WTC11 (cell line): ENCODE data around the gene MAP1B. TPM values are rescaled to one million over a fixed set of nuclear protein-coding genes. Genes with fewer than 3 reads are reported as not detected.

Source experiments
- ATAC-seq: fragments of 200-7000 bp; cut with Tn5 transposase; 2 replicates; pipeline ENCODE4 v1.10.0; 2021; ENCODE audit warnings: mild to moderate bottlenecking, moderate library complexity
- CTCF ChIA-PET: fragments of 300-600 bp; sonication (Branson Sonifier 250); formaldehyde crosslinking; loops from one replicate; lab custom pipeline; 2021; ENCODE audit warnings: antibody characterized with exemption; lab: Charles Lee
- POLR2A ChIA-PET: fragments of 350-600 bp; sonication (Branson Sonifier 250); formaldehyde crosslinking; loops from one replicate; lab custom pipeline; 2021; ENCODE audit warnings: antibody characterized with exemption; lab: Charles Lee
- DNase-seq: peaks from one replicate; pipeline ENCODE4 v3.0.0; 2021; ENCODE audit warnings: low spot score
- H3K27ac Mint-ChIP-seq: 2 replicates; pipeline ENCODE4 v1.8.0; 2021; ENCODE audit warnings: mixed read lengths
- H3K27me3 Mint-ChIP-seq: 2 replicates; pipeline ENCODE4 v1.8.0; 2021; ENCODE audit warnings: low read depth, mild to moderate bottlenecking, moderate library complexity, mixed read lengths
- H3K36me3 Mint-ChIP-seq: 2 replicates; pipeline ENCODE4 v1.8.0; 2021; ENCODE audit warnings: mixed read lengths
- H3K4me1 Mint-ChIP-seq: 2 replicates; pipeline ENCODE4 v1.8.0; 2022; ENCODE audit warnings: mixed read lengths
- H3K4me3 Mint-ChIP-seq: 2 replicates; pipeline ENCODE4 v1.8.0; 2021; ENCODE audit warnings: mild to moderate bottlenecking, moderate library complexity, mixed read lengths
- H3K9me3 Mint-ChIP-seq: 2 replicates; pipeline ENCODE4 v1.8.0; 2021; ENCODE audit warnings: mixed read lengths
- ATF2 ChIP-seq: sonication (generic); formaldehyde crosslinking; IDR thresholded peaks from 2 replicates; pipeline ENCODE4 v1.8.1; 2022; ENCODE audit warnings: low read depth, missing genetic modification reagents, borderline replicate concordance
- CBFB ChIP-seq: sonication (generic); formaldehyde crosslinking; IDR thresholded peaks from 2 replicates; pipeline ENCODE4 v1.8.1; 2022; ENCODE audit warnings: mild to moderate bottlenecking, low read depth, missing genetic modification reagents
- CTCF ChIP-seq: fragments of 200-600 bp; IDR thresholded peaks from 2 replicates; pipeline ENCODE4 v1.8.0; 2022; ENCODE audit warnings: antibody characterized with exemption
- E2F1 ChIP-seq: sonication (generic); formaldehyde crosslinking; IDR thresholded peaks from 2 replicates; pipeline ENCODE4 v1.8.0; 2022; ENCODE audit warnings: mild to moderate bottlenecking, missing genetic modification reagents
- FOXK1 ChIP-seq: sonication (generic); formaldehyde crosslinking; IDR thresholded peaks from 2 replicates; pipeline ENCODE4 v1.8.0; 2022; ENCODE audit warnings: mild to moderate bottlenecking, moderate library complexity, missing genetic modification reagents
- GABPB1 ChIP-seq: sonication (generic); formaldehyde crosslinking; IDR thresholded peaks from 2 replicates; pipeline ENCODE4 v1.8.1; 2023; ENCODE audit warnings: mild to moderate bottlenecking, missing genetic modification reagents
- GRHL2 ChIP-seq: fragments of 250-450 bp; sonication (Bioruptor Pico); IDR thresholded peaks from 2 replicates; pipeline ENCODE4 v1.8.0; 2022; ENCODE audit warnings: mild to moderate bottlenecking, moderate library complexity; ENCODE audit not compliant: insufficient replicate concordance, severe bottlenecking
- HMGXB4 ChIP-seq: sonication (generic); formaldehyde crosslinking; IDR thresholded peaks from 2 replicates; pipeline ENCODE4 v1.8.1; 2023; ENCODE audit warnings: mild to moderate bottlenecking, moderate library complexity, missing genetic modification reagents
- IRF1 ChIP-seq: sonication (generic); formaldehyde crosslinking; IDR thresholded peaks from 2 replicates; pipeline ENCODE4 v1.8.0; 2023; ENCODE audit warnings: missing genetic modification reagents
- JAZF1 ChIP-seq: fragments of 250-450 bp; sonication (Bioruptor Pico); IDR thresholded peaks from 2 replicates; pipeline ENCODE4 v1.9.0; 2021; ENCODE audit warnings: moderate library complexity, mild to moderate bottlenecking, inconsistent platforms
- JUN ChIP-seq: sonication (generic); formaldehyde crosslinking; IDR thresholded peaks from 2 replicates; pipeline ENCODE4 v1.8.0; 2023; ENCODE audit warnings: mild to moderate bottlenecking, missing genetic modification reagents
- NR1H2 ChIP-seq: sonication (generic); formaldehyde crosslinking; IDR thresholded peaks from 2 replicates; pipeline ENCODE4 v1.9.0; 2021; ENCODE audit warnings: mild to moderate bottlenecking, moderate library complexity, missing genetic modification reagents
- NR2C2 ChIP-seq: sonication (generic); formaldehyde crosslinking; IDR thresholded peaks from 2 replicates; pipeline ENCODE4 v1.8.0; 2022; ENCODE audit warnings: mild to moderate bottlenecking, missing genetic modification reagents
- OVOL2 ChIP-seq: fragments of 250-450 bp; sonication (Bioruptor Pico); IDR thresholded peaks from 2 replicates; pipeline ENCODE4 v1.9.0; 2021; ENCODE audit warnings: mild to moderate bottlenecking, borderline replicate concordance
- RORB ChIP-seq: fragments of 250-450 bp; sonication (Bioruptor Pico); IDR thresholded peaks from 2 replicates; pipeline ENCODE4 v1.9.0; 2021; ENCODE audit warnings: mild to moderate bottlenecking
- SMAD3 ChIP-seq: sonication (generic); formaldehyde crosslinking; IDR thresholded peaks from 2 replicates; pipeline ENCODE4 v1.8.0; 2022; ENCODE audit warnings: missing genetic modification reagents, mild to moderate bottlenecking, borderline replicate concordance
- TCF7 ChIP-seq: sonication (generic); formaldehyde crosslinking; IDR thresholded peaks from 2 replicates; pipeline ENCODE4 v1.8.0; 2022; ENCODE audit warnings: mild to moderate bottlenecking, low read depth, missing genetic modification reagents, moderate library complexity
- TEAD4 ChIP-seq: sonication (generic); formaldehyde crosslinking; IDR thresholded peaks from 2 replicates; pipeline ENCODE4 v1.8.0; 2022; ENCODE audit warnings: mild to moderate bottlenecking, missing genetic modification reagents
- ZNF138 ChIP-seq: sonication (generic); formaldehyde crosslinking; conservative IDR thresholded peaks from 2 replicates; pipeline ENCODE4 v1.8.1; 2022; ENCODE audit warnings: mild to moderate bottlenecking, moderate library complexity, missing genetic modification reagents
- ZNF219 ChIP-seq: sonication (generic); formaldehyde crosslinking; IDR thresholded peaks from 2 replicates; pipeline ENCODE4 v1.8.0; 2023; ENCODE audit warnings: missing genetic modification reagents, mild to moderate bottlenecking, borderline replicate concordance
- ZNF232 ChIP-seq: sonication (generic); formaldehyde crosslinking; IDR thresholded peaks from 2 replicates; pipeline ENCODE4 v1.8.0; 2022; ENCODE audit warnings: mild to moderate bottlenecking, missing genetic modification reagents
- ZNF263 ChIP-seq: sonication (generic); formaldehyde crosslinking; IDR thresholded peaks from 2 replicates; pipeline ENCODE4 v1.8.1; 2022; ENCODE audit warnings: low read depth, mild to moderate bottlenecking, moderate library complexity, missing genetic modification reagents
- ZNF425 ChIP-seq: fragments of 250-450 bp; sonication (Bioruptor Pico); conservative IDR thresholded peaks from 2 replicates; pipeline ENCODE4 v1.9.0; 2021; ENCODE audit warnings: mild to moderate bottlenecking
- ZNF512 ChIP-seq: sonication (generic); formaldehyde crosslinking; IDR thresholded peaks from 2 replicates; pipeline ENCODE4 v1.8.1; 2022; ENCODE audit warnings: missing genetic modification reagents, borderline replicate concordance
- total RNA-seq: library from RNA; stranded (reverse); gene quantifications from 3 replicates; pipeline ENCODE4 v1.2.3, GENCODE V29; 2021

Gene MAP1B
- total RNA-seq, 1 experiment from 2014 or later = 95.0 TPM

GRCh38 chr5:72216756-72217155 lies 109.5 kb downstream of the MAP1B start (continued):
- TF ChIP-seq ZNF512 (CRISPR knock-in tag) (no peak), ZNF219 (CRISPR knock-in tag) (no peak), GRHL2 (CRISPR knock-in tag) (no peak), GABPB1 (no peak), ZNF425 (CRISPR knock-in tag) (no peak), FOXK1 (CRISPR knock-in tag) (no peak), CTCF (no peak), NR1H2 (CRISPR knock-in tag) (no peak), E2F1 (CRISPR knock-in tag) (no peak), JAZF1 (no peak), ZNF138 (CRISPR knock-in tag) (no peak)

DNA sequence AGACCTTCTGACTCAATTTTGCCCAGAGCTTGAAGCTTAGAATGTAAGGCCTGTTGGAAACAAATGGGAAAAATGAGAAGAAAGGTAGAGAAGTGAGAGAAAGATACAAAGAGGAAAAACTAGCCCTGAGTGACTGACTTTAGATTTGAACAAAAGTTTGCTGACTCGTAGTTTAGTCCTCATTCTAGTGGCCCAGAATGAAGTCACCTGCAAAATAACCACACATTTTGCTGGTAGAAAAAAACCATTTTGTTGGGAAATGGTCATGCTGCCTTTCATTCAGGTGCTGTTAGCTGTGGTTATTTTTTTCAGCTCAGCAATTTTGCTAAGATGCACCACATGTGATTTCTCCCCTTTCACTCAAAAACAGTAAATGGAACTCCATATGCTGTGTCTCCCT lies 113.8 kb downstream of the MAP1B start:
- POLR2A ChIA-PET = no interaction called here
- Mint-ChIP-seq H3K9me3 (no peaks in the 10 kb centered on the region), H3K36me3 (peaks cover 70% of the 10 kb centered on the region), H3K27ac (no peak overlapping the region), H3K4me3 (no peak overlapping the region), H3K27me3 (no peaks in the 10 kb centered on the region), H3K4me1 (no peaks in the 10 kb centered on the region)
- DNase-seq (no peak), ATAC-seq (no peak)
- CTCF ChIA-PET = interaction anchor here (1.4 kb wide), 1 partner anchor 24 kb away, joined by 5 read pairs; no protein-coding TSS in a partner anchor
- TF ChIP-seq CBFB (CRISPR knock-in tag) (no peak), SMAD3 (CRISPR knock-in tag) (no peak), ZNF138 (CRISPR knock-in tag) (no peak), ATF2 (no peak), TEAD4 (CRISPR knock-in tag) (no peak), ZNF263 (no peak), FOXK1 (CRISPR knock-in tag) (no peak), TCF7 (CRISPR knock-in tag) (no peak), OVOL2 (CRISPR knock-in tag) (no peak), NR2C2 (no peak), JAZF1 (no peak), JUN (no peak), ZNF232 (no peak), RORB (CRISPR knock-in tag) (no peak), CTCF (no peak), IRF1 (CRISPR knock-in tag) (no peak), HMGXB4 (CRISPR knock-in tag) (no peak)
